Medulla oblongata (tissue), 1 donor: ENCODE measurements around the gene TBCCD1.
"Not testable (repeated sequence)": the region's sequence is repeated elsewhere in the genome, so short reads cannot be mapped to it uniquely, and the experiment has no call there.

Experiments used
- DNase-seq: peaks from one replicate; pipeline ENCODE4 v3.0.0-alpha.2; 2015; ENCODE audit errors: extremely low spot score

The TBCCD1 gene

DNA sequence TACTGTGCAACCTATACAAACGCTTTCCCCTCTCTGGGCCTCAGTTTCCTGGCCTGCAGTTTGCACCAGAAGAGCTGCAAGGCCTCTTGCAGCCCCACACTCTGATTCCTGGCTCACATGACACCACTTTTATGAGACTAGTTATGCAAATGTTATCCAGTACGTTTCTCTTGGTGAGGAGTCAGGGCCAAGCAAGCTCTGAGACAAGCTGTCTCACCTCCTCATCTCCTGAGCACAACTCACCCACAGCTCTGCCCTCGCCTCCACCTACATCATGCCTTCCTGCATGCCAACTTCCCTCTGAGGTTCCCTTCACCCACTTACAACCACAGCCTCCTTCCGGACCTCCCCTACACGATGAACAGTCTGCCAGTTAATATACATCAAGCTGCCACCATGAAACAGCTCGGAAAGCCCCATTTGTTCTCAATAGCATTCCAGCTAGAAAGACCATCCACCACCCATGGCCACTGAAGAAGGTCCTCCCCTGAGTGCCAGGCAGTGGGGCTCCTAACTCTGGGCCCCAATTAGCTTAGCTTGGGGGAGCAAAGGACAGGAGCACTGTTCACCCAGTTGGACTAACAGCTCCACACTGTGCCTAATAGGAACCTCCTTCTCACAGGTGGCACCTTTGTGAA is 48.0 kb downstream of the TBCCD1 start:
- DNase-seq, result no peak

DNA sequence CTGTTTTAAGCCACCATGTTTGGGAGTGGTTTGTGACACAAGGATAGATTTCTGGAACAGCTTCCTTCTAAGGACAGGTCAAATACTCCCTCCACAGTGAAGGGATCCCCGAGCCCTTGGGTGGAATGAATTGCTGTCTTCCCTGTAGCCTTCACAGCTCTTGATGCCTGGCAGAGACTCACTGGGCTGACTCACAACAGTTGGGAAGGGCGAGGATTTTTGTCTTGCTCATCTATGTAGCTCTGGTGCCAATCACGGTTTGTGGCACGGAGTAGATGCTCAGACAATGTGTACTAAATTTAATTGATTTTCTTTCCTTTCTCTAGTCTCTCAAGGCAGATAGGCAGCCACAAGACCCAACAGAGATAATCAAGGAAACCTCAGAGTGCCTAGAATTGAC is 49.9 kb downstream of the TBCCD1 start:
- no peak for DNase-seq

DNA sequence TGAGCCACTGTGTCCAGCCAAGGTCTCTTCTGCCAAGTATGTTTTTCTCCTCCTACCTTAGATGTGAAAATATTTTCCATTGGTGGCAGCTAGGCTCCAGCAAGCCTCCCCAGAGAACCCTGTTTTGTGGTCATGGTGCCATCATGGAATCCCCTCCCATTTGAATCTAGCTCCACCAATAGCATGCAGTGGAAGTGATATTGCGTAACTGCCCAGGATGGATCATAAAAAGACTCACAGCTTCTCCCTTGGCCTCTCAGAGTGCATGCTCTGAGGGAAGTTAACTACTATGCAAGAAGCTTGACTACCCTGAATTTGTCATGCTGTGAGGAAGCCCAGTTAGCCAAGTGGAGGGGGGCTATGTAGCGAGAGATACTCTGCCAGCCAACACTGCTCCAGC is 50.5 kb downstream of the TBCCD1 start:
- DNase-seq, result no peak

DNA sequence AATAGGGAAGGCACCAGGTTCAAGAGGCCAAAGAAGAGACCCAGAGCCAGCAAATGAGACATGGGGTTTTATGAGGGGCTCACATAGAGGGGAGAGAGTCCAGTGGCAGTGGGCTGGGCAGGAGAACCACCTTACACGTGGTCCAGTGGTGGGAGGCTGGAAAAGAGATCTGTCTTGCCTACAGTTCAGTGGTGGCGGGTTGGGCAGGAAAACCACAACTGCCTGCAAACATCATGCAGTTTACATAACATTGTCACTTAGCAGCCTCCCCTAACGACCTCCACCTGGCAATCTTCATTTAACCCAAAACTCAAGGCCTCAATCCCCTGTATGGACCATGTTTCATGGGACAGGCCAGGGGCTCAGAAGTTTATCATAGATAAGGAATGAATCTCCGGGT is 52.0 kb downstream of the TBCCD1 start:
- no peak for DNase-seq

DNA sequence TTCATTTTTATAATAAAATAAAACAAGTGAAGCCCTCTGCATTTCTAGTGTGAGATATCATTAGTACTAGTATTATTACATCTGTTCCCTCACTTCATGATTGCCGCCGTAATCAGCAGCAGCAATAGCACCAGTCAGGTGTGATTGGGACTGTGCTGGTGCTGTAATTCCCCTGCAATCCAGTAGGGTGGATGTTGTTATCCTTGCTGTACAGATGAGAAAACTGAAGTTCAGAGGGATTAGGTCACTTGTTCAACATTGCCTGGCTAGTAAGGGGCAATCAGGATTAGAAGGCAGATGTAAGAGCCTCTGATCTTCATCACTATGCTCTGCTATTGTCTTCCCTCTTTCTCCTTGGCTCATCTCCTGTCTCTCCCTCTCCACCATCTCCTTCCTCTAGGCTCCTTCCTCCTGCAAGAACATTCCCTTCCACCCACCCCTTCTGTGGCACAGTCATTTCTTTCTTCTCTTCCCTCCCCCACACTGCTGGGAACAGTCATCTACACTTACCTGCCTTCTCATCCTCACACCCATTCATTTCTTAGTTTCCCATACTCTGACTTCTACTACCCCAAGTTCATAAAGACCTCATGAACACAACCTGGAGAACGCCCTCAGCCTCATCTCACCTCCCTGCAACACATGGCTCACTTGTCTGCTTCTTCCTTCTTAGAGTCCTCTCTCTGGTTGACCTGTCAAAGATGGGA is 52.7 kb downstream of the TBCCD1 start:
- DNase-seq, result no peak

DNA sequence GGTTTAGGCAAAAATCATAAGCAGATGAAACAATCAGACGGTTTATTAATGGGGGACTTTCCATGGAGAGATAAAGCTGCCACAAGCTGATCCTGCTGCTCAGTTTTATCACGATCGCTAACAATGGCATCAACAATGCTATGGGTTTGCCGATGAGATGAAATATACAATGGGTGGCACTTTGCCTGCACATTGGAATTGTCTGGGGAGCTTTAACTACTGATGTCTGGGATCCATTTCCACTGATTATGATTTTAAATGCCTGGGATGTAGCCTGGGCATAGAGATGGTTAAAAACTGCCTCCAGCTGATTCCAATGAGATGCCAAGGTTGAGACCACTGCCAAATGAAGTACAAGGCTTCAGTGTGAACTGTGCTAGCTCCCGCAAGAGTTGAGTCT is 53.8 kb downstream of the TBCCD1 start:
- DNase-seq, result no peak

DNA sequence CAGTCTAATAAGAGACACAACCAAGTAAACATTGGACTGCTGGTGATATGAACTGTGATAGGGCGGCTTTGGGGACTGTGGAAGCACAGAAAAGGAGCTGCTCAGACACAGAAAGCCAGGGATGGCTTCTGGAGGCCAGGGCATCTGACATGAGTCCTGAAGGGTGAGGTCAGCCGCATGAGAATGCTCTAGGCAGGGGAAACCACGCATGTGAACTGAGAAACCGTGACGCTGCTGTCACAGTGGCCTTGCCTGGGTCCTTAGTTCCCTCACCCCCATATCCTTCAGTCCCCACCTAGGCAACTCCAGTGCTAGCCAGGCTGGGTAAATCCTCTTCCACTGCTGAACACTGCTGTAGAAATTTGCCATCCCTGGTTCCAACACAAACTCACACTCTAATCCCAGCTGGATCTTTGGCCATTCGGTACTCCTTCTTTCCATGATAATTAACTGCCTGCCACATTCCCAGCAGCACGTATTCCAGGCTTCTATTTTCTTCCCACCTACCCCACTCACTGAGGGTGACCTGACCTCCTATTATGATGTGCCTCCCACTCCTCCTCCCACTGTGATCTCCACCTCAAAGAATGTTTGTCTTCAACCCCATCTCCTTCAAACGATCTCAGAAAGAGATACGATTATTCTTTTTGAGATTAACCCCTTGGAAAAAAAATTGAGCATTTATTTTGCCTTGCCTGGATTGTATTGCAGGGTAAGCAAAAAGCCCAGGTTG is 54.4 kb downstream of the TBCCD1 start:
- no peak for DNase-seq

DNA sequence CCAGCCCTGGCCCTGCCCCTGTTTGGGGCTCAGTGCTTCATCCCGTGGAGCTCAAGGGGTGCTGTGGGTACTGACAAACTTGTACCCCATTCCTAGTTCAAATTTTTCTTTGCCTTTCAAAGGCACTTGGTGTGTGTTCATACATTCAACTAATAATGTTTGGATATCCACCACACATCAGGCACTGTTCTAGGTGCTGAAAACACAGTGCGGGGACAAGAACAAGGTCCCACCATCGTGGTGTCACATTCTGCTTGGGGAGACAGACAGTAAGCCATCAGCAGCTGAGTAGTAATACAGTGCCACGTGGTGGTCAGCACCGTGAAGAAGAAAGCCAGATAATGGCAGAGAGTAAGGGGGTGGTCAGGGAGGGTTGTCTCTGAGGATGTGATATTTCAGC is 55.4 kb downstream of the TBCCD1 start:
- no peak for DNase-seq

DNA sequence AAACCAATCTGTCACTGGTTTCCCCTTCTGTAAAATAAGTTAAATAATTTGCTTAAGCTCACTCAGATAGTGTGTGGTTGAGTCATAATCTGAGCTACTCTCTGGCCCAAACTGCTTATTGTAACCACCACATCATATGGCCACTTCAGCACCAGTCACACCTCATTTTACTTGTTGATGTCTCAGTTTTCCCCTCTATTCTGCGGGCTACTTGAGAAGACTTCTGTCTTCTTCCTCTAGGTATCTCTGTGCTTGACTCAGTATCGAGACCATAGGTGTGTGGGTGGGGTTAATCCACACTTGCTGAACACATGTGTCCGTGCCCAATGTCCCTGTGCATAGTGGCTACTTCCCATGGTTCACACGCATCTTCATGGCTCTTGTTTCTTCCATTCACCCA is 55.9 kb downstream of the TBCCD1 start:
- DNase-seq, result no peak

DNA sequence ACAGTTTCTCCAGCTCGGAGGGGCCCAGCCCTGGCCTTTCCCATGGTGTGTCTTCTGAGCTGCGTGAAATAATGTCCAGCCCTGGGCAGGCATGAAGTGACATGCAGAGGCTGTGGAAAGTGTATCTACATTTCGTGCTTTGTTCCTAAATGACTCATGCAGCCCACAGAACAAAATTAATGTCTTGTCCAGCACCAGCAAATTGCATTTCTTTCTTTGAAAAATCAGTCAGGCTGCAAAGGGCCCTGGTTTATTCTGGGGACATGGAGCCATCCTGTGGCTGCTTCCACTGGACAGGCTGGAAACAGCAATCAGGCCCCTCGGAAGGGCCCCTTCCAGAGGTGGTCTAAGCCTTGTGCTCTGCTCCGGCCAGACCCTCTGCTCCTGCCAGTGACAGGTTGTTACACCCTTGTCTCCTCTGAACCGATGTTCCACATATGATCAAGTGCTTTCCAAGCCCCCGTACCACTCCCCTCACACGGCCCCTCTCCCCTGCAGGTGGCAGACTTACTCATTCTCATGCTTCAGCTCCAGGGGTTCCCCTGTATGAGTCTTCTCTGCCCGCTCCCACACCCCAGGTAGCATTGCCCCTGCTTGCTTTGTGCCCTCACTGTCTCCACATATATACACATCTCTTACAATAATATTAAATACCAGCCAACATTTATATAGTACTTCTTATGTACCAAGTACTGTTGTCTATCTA is 56.6 kb downstream of the TBCCD1 start:
- DNase-seq, result no peak

DNA sequence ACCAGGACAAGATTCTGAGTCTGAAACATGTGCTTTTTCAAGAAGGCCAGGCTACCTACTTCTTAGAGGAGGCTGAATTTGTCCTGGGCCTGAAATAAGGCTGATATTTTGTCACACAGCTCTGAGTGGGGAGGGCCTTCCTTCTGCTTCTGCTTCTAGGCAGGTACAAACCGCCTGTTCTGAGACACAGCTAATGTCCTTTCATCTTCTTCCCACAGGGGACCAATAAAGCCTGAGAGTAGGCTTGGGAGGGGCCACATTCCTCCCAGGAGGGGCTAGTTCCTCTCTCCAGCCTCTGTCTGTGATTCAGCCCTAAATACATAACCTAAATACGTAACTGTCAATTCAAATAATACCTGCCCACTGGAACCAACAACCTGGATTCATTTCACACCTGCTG is 57.7 kb downstream of the TBCCD1 start:
- DNase-seq, result no peak

DNA sequence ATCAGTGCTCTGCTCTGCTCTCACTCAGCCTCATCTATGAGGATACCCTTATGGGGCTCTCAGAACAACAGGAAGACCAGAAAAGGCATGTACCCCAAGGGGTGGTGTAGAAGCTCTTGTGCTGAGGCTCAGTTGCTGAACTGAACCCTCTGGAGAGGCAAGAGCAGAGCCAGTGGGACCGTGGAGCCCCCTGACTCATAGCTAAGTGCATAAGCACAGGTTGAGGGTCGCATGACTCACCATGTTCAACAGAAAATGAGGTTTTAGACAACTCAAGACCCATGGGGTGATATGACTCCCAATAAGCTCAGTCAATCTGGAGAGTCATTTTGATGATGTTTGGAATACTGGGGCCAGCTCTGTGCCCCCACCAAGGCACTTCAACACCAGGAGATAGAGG is 60.3 kb downstream of the TBCCD1 start:
- DNase-seq, result no peak

DNA sequence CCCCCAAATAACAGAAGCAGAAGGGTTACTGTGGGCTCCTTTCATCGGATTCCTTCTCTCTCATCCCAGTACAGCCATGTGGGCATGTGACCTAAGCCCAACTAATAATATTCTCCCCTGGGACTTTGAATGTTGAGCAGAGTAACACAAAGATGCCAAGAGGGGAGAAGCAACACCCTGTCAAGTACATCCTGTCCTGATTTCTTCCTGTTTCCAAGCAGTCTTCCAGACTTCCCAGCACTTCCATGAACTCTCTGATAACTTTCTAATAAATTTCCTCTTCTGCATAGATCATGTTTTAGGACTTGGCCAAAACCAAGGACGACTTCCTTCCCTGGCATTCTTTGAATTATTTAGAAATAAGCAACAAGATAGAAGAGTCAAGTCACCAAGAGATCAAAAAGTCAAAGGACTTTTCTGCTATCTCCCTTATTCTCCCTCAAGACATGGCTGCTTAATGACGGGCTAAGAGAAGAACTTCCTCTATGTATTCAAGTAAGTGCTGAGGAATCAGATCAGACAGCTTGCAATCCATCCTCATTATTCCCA is 60.9 kb downstream of the TBCCD1 start:
- no peak for DNase-seq

DNA sequence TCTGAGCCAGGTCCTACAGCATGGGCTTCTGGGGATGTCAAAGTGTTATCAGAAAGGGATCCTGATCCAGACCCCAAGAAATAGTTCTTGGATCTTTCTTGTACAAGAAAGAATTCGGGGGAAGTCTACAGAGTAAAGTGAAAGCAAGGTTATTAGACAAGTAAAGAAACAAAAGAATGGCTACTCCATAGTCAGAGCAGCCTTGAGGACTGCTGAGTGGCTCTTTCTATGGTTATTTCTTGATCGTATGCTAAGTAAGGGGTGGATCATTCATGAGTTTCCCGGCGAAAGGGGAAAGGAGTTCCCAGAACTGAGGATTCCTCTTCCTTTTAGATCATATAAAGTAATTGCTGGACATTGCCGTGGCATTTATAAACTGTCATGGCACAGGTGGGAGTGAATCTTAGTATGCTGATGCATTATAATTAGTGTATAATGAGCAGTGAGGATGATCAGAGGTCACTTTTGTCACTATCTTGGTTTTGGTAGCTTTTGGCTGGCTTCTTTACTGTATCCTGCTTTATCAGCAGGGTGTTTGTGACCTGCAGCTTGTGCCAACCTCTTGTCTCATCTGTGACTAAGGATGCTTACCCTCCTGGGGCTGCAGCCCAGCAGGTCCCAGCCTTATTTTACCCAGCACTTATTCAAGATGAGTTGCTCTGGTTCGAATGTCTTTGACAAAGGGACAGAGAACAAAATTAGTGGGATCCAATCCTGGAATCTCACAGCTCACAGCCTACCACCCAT is 64.0 kb downstream of the TBCCD1 start:
- DNase-seq, result no peak

DNA sequence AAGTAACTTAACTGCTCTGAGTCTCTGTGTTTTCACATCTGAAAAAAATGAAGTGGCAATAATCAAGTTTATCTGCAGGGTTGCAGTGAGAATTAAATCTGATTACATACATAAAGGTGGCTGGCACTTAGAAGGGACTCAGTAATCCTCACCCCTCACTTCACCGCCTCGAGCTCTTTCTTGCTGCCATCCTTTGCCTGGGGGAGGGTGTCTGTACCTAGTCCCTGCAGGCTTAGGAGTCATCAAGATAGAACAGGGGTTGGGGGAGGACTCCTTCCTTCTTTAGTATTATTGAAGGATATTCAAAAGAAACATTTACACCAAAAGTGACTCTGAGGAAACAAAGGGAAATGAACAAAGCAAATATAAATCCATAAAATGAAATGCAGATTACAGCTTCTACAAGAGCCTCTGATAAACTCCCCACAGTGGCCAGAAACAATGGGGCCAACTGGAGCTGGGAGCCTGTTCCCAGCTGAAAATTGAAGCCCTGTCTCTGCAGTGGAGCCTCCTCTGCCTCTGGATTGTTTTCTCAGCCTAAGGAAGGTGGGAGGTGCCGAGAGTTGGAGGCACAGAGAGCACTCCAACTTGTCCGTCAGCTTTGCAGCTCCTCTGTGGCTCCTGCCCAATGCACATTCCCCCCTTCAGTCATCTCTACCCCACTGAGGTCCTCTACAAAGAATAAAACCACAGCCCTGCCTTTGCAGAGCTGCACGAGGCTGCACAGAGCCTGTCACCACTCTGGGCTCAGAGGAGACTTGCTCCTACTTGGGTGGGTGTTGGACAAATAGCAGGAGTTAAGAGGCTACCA is 64.8 kb downstream of the TBCCD1 start:
- no peak for DNase-seq

DNA sequence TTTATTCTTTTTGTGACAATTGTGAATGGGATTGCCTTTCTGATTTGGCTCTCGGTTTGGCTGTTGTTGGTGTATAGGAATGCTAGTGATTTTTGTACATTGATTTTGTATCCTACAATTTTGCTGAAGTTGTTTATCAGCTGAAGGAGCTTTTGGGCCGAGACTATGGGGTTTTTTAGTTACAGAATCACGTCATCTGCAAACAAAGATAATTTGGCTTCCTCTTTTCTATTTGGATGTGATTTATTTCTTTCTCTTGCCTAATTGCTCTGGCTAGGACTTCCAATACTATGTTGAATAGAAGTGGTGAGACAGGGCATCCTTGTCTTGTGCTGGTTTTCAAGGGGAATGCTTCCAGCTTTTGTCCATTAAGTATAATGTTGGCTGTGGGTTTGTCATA is 67.2 kb downstream of the TBCCD1 start:
- DNase-seq, result not testable (repeated sequence)

DNA sequence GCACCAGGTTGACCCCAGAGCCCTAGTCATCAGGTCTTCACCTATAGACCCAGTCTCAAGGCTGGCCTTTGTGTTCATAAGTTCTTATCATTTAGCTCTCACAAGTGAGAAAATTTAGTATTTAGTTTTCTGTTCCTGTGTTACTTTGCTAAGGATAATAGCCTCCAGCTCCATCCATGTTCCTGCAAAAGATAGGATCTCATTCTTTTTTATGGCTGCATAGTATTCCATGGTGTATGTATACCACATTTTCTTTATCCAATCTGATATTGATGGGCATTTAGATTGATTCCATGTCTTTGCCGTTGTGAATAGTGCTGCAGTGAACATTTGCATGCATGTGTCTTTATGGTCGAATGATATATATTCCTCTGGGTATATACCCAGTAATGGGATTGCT is 69.1 kb downstream of the TBCCD1 start:
- not testable (repeated sequence) for DNase-seq

DNA sequence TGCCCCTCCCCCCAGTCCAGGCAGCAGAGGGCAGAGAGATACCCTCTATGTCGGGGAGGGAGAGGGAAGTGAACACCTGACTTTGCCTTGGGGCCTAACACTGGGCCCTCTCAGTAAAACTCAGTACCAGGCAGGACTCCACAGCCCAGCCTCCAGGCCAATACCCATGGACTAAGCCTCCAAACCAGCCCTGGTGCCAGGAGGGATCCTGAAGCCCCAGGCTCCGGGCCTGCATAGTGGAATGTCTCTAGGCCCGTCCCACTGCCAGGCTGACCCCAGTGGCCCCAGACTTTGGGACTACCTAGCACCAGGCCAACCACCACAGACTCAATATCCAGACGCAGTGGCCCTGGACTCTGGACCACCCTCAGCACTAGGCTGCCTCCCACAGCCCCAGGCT is 69.5 kb downstream of the TBCCD1 start:
- no peak for DNase-seq

DNA sequence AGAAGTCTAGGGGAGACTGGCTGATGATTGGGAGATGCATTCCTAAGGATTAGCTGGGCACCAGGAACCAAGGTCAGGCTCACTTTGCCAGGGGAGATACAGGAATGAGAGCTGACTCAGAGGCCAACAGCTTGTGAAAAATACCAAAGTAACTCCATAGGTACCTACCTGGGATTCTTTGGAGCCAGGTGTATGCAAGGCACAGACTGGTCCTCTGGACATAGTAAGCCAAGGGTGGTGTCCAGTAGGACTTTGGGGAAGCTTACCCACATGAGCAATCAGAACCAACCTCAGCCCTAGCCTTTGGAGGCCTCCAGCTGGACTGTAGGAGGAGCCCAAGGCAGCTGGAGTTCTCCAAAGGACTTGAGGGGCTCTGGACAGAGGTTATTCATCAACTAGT is 70.5 kb downstream of the TBCCD1 start:
- DNase-seq, result no peak
